GM12872 (cell line): ENCODE measurements around the gene HCST.
A peak's percentile ranks its signal among the peaks of the same experiment; 100 is the strongest.

ENCODE experiments used
- TF ChIP-seq, protein P1 (sequence below): IDR thresholded peaks from 3 replicates; pipeline ENCODE4 v1.5.1; 2011; ENCODE audit warnings: low read depth, mild to moderate bottlenecking, low read length, moderate library complexity; ENCODE audit not compliant: insufficient read depth

The HCST gene

GRCh38 chr19:35882114-35882832, 20.1 kb upstream of the HCST start:
- TF ChIP-seq, protein P1, sequence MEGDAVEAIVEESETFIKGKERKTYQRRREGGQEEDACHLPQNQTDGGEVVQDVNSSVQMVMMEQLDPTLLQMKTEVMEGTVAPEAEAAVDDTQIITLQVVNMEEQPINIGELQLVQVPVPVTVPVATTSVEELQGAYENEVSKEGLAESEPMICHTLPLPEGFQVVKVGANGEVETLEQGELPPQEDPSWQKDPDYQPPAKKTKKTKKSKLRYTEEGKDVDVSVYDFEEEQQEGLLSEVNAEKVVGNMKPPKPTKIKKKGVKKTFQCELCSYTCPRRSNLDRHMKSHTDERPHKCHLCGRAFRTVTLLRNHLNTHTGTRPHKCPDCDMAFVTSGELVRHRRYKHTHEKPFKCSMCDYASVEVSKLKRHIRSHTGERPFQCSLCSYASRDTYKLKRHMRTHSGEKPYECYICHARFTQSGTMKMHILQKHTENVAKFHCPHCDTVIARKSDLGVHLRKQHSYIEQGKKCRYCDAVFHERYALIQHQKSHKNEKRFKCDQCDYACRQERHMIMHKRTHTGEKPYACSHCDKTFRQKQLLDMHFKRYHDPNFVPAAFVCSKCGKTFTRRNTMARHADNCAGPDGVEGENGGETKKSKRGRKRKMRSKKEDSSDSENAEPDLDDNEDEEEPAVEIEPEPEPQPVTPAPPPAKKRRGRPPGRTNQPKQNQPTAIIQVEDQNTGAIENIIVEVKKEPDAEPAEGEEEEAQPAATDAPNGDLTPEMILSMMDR, result peak; percentile 43

DNA sequence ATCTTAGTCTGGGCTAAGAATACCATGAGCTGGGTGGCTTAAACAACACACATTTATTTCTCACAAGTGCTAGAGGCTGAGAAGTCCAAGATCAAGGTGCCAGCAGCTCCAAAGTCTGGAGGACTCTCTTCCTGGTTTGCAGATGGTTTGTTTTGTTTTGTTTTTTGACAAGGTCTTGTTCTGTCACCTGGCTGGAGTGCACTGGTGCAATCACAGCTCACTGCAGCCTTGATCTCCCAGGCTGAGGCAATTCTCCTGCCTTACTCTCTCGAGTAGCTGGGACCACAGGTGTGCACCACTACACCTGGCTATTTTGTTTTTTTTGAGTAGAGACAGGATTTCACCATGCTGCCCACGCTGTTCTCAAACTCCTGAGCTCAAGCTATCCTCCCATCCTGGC, 18.4 kb upstream of the HCST start:
- TF ChIP-seq, protein P1, result no peak

DNA sequence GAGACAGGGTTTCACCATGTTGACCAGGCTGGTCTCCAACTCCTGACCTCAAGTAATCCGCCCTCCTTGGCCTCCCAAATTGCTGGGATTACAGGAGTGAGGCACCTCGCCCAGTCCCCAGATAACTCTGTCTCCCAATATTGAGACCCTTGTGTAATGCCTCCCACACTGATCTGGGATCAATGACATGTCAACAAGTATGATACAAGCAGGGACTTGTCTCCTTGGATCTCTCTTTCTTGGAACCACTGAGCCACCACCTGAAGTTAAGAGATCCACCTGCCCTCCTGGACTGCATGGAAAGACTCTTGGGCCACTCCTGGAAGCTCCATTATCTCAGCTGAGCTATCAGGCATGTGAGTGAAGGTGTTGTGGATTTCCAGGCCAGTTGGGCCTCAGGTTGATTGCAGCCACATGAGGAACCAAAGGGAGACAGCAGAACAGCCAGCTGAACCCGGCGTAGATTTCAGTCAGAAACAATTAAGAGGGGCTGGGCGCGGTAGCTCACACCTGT, 17.0 kb upstream of the HCST start:
- TF ChIP-seq, protein P1, result no peak

DNA sequence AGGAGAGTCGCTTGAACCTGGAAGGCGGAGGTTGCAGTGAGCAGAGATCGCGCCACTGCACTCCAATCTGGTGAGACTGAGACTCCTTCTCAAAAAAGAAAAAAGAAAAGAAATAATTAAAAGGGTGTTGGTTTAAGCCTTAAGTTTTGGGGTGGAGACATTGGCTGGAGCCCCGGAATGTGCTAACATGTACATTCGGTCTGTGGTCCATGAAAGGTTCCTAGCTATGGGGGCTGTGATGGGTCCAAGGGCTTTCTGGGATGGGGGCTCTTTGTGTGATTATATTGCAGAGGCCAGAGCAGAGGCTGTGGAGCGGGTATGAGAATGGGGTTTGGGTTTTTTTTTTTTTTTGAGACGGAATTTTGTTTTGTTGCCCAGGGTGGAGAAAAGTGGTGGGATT, 16.4 kb upstream of the HCST start:
- TF ChIP-seq, protein P1, result no peak

- TF ChIP-seq, protein P1, result no peak
Observed at GRCh38 chr19:35887197-35887596, 15.1 kb upstream of the HCST start.

GRCh38 chr19:35888398-35888797, 13.9 kb upstream of the HCST start:
- TF ChIP-seq, protein P1, result no peak

DNA sequence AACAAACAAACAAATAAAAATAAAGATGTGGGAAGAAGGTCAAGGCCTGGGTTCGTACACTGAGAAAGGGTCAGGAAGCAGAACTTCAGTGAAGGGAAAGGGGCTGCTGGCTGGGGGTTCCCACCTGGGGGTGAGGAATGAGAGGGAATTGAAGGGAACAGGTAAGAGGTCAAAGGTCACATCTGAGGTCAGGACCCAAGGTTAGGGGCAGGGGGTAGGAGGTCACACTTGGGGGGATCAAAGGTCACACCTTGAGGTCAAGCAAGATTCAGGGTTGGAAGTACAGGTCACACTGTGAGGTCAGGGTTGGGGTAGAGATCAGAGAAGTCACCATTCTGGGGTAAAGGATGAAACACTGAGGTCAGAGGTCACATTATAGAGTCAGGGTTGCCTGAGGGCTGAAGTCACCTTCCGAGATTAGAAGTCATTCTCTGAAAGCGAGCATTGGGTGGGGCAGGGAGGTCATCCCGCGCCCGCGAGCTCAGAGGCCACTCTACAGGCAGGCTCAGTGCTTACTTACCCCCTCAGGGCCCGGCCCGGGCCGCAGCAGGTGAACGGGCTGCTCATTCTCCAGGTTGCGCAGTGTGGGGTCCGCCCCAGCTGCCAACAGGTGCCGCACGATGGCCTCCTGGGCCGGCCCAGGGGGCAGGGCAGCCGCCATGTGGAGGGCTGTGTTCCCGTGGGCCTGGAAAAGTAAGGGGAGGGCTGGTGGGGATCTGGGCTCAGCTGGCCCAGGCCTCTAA, 12.8 kb upstream of the HCST start:
- TF ChIP-seq, protein P1, result no peak
